Measurements from ENCODE around the gene PQBP1.

DNA sequence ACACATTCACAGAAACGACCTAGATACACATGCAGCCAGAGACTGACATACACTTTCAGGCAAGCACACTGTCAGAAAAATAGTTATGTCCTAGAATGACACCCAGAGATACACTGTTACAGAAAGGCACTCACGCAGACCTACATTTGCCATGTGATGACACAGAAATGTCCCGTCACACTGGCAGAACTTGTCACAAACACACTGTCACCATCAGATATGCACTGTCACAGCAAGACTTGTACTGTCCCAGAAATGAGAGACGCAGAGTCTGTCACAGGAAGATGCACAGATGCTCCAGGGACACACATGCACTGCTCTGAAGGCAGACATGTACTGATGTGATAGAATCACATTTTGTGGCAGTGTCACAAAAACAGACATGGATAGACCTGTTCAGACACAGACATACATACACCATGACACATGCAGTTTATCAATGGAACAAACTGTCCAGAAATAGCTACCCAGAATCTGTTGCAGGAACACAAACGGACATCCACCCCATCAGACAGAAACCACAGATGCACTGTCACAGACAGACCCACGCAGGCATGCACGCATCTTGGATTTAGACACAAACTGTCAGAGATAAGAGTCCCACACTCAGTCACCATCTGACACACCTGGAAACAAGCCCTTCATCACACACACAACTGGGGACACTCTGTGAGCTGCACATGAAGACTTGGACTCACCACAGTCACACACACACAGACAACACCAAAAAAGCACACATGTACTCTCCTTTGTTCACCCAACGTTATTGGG, 22.4 kb downstream of the PQBP1 start:
- no peak for TF ChIP-seq POLR2A (IDR thresholded peaks at IDR 0.05)
- TF ChIP-seq, protein P1, sequence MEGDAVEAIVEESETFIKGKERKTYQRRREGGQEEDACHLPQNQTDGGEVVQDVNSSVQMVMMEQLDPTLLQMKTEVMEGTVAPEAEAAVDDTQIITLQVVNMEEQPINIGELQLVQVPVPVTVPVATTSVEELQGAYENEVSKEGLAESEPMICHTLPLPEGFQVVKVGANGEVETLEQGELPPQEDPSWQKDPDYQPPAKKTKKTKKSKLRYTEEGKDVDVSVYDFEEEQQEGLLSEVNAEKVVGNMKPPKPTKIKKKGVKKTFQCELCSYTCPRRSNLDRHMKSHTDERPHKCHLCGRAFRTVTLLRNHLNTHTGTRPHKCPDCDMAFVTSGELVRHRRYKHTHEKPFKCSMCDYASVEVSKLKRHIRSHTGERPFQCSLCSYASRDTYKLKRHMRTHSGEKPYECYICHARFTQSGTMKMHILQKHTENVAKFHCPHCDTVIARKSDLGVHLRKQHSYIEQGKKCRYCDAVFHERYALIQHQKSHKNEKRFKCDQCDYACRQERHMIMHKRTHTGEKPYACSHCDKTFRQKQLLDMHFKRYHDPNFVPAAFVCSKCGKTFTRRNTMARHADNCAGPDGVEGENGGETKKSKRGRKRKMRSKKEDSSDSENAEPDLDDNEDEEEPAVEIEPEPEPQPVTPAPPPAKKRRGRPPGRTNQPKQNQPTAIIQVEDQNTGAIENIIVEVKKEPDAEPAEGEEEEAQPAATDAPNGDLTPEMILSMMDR (IDR thresholded peaks at IDR 0.05), result no peak
